HG03520 (cell line): Measurements from ENCODE around the gene C18orf32.
"Not testable (repeated sequence)": the region's sequence is repeated elsewhere in the genome, so short reads cannot be mapped to it uniquely, and the experiment has no call there.

Experiments used
- ATAC-seq: cut with Tn5 transposase; IDR thresholded peaks from one replicate; pipeline ENCODE4 v1.9.1; 2021; ENCODE audit warnings: mild to moderate bottlenecking, moderate library complexity; ENCODE audit not compliant: unreplicated experiment

C18orf32 gene

DNA sequence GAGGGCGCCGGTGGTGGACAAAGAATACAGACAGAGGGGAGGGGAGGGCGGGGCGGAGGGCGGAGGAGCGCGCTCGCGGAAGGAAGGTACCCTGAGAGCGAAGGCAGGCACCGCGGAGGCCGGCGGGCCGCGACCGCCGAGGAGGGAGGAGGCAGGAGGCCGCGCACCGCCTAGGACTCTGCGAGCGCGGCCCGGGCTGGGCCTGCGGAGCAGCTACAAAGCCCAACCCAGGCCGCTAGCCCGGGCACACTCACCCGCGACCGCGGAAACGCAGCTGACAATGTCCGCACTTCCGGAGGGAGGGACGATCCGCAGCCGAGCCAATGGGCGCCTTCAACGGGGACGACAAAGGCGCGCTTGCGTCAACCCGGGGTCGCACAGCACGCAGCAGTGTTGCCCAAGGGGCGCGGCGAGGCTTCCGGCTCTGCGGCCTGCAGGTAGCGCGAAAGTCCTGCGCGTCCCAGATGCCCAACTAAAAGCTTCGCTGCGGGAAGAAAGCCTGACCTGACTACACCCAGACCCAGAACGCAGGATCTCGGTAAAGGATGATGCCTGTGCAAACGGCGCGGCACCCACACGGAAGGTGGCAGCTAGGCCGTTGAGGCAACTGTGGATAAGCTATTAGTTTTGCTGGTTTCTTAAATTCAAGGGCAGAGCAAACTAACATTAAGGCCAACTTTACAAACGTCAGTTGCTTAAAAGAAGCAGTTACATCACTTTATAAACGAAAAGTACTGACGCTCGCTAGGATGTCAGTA lies at the start of gene C18orf32:
Gene C18orf32 (minus strand): TSS at position 282 of the 758 bp plus-strand sequence. CDS start 3,486 bp downstream, outside the sequence.
- ATAC-seq, result peak; percentile 92

DNA sequence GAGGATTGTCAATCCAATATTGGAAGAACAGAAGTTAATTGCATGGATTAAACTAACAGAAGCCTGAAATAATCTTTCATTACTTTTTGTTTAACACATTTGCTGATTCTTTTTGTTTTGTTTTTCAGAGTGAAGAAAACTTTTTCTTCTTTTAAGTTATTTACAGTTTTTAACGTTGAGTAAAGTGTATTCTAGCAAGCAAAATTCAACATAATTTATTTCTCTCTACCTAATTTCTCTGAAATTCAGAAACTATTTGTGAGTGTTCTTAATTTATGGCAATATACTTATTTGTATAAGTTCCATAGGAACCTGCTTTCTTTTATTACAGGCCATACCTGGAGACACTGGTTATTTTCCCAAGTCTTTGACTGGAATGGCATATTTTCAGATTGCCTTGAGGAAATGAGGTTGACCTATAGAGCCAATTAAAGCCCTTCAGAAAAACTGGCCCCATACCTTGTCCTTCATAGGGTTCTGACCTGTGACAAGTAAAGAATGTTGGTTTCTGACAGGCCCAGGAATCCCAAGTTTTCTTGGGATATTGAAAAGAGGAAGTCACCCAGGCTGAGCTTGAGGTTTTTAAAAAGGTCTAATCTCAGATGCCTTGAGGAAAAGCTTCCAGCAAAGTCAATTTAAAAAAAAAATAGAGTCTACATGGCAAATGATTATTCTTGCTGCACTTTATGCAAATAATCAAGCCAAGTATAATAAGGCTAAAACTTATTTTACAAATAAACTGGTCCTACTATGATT lies 48.0 kb upstream of the C18orf32 start:
- no peak for ATAC-seq

DNA sequence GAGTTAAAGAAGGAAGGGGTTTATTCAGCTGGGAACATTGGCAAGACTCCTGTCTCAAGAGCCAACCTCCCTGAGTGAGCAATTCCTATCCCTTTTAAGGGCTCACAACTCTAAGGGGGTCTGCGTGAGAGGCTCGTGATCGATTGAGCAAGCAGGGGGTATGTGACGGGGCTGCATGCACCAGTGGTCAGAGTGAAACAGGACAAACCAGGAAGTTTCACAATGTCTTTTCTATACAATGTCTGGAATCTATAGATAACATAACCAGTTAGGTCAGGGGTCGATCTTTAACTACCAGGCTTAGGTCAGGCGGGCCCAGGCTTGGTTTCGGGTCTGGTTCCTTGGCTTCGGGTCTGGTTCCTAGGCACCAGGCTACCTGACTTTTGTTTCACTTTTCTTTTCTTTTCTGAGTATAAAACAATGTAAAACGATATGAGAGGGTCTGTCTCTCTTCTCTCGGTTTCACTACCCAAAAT lies 44.7 kb upstream of the C18orf32 start:
- no peak for ATAC-seq

DNA sequence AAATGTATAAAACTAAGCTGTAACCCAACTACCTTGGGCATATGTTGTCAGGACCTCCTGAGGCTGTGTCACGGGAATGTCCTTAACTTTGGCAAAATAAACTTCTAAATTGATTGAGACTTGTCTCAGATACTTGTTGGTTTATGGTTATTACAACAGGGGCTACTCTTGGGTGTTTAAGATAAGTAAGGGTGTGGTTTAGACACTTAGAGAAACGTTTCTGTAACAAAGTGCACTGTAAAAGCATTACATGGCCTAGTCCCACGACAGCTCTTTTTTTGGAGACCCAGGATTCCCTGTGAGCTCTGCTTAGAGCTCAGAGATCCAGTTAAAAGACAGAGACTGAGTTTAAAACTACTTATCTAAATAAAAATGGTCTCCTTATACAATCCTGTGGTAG lies 42.6 kb upstream of the C18orf32 start:
- no peak for ATAC-seq

DNA sequence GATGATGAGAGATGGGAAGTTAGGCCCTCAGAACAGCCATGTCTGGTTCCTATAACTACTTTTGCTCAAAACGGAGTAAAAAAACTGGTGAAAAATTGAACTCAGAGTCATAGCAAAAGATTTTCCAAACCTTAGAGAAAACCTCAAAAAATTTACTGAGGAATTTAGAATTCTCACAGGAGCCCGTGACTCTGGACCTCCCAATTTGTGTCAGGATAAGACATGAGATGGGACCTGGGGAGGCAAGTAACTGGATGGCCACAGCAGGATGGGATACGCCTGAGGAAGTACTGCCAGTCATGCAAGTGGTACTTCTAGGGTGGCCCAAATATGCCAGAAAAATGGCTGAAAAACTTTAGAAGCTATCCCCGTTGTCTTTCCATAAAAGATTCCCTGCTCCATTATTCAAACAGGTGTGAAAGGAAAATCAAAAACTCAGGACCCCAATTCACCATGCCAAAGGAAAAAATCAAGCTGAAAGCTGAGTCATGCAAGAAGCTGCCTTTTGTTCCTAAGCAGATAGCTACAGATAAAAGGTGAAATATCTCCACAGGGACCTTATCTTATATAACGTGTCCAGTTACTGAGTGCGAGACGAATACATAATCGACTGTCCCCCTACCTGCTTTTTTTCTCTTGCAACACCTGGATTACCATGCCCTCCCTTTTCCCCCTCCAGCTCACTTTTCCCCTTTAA lies 40.7 kb upstream of the C18orf32 start:
- no peak for ATAC-seq

DNA sequence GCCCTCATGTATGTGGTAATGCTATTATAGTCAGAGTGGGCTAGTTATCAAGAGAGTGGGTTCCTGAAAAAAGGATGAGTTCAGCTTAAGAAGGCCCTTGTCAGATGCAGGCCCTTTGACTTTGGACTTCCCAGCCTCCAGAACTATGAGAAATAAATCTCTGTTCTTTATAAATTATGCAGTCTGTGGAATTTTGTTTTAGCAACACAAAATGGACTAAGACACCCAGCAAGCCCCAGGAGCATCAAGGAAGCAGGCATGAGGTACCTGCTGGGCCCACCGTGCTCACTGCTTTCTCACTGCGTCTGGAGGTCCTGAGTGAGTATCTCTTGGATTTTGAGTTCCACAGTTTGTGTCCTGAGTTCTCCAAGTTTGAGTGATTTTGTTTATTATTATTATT lies 38.9 kb upstream of the C18orf32 start:
- ATAC-seq, result no peak

DNA sequence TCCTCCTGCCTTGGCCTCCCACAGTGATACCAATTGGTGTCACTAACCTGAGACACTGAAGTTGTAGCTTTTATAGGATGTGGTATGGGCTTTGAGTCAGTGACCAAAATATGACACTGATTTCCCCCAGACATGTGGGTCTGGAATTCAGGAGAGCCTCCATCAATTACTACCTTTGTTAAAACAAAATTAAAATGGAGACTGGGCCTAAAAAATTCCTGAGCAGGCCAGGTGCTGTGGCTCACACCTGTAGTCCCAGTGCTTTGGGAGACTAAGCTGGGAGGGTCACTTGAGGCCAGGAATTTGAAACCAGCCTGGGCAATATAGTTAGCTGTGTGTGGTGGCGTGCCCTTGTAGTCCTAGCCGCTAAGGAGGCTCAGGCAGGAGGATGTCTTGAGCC lies 37.9 kb upstream of the C18orf32 start:
- ATAC-seq, result no peak

DNA sequence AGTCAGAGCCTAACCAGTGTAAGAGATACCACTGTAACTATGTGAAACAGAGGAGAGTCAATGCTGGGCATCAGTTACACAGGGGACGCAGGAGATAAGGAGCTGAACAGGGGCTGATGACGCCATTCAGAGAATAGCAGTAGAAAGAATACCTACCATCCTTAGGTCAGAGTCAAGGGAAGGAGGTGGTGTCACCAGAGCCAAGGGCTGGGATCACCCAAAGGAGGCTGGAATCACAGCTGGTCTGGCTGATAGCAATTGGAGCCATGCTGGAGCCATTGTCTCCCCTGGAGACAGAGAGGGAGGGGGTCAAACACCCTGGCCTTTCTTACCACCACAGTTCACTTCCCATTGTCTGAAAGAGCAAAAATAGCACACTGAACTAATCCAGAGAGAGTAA lies 37.3 kb upstream of the C18orf32 start:
- no peak for ATAC-seq

DNA sequence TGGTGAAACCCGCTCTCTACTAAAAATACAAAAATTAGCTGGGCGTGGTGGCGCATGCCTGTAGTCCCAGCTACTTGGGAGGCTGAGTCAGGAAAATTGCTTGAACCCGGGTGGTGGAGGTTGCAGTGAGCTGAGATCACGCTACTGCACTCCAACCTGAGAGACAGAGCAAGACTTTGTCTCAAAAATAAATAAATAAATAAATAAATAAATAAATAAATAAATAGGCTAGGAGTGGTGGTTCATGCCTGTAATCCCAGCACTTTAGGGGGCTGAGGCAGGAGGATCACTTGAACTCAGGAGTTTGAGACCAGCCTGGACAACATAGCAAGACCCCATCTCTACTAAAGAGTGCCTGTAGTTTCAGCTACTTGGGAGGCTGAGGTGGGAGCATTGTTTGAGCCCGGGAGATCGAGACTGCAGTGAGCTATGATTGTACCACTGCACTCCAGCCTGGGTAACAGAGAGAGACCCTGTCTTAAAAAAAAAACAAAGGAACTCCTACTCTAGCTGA lies 36.6 kb upstream of the C18orf32 start:
- ATAC-seq, result not testable (repeated sequence)

DNA sequence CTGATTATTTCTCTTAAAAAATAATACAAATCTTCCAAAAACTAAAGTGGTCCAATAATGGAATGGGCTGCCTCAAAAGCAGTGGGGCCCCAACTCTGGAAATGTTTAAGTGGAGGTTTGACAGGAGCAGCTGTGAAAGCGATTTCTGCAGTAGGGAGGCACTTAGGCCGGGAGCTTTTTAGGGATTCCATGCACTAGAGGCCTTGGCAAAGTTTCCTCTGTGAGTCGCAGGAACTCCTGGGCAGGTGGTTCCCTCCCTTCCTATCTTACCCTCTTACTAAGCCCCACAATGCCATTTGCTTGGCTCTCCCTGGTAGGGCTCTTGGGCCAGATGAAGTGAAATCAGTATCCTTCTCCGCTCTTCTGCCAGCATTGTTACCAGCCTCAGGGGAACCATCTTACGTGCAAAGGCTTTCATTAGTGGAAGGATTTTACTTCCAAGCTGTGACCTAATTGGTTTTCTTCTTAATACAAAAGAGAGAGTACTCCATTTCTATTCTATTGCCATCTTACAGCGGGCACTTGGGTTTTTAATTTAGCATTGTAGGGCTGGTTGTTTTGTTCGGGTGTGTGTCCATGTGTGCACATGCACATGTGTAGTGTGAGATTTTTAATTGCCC lies 34.3 kb upstream of the C18orf32 start:
- ATAC-seq, result no peak

DNA sequence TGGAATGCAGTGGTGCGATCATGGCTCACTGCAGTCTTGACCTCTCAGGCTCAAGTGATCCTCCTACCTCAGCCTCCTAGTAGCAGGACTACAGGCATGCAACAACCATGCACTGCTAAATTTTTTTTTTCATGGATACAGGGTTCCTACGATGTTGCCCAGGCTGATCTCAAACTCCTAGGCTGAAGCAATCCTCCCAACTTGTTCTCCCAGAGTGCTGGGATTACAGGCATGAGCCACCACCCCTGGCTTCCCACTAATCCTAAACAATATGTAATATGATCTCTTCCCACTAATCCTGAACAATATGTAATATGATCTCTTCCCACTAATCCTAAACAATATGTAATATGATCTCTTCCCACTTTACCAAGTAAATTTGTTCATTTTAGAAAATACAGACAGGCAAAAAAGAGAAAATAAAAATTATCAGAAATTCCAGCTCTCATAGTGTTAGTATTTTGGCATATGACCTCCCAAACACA lies 33.7 kb upstream of the C18orf32 start:
- no peak for ATAC-seq

DNA sequence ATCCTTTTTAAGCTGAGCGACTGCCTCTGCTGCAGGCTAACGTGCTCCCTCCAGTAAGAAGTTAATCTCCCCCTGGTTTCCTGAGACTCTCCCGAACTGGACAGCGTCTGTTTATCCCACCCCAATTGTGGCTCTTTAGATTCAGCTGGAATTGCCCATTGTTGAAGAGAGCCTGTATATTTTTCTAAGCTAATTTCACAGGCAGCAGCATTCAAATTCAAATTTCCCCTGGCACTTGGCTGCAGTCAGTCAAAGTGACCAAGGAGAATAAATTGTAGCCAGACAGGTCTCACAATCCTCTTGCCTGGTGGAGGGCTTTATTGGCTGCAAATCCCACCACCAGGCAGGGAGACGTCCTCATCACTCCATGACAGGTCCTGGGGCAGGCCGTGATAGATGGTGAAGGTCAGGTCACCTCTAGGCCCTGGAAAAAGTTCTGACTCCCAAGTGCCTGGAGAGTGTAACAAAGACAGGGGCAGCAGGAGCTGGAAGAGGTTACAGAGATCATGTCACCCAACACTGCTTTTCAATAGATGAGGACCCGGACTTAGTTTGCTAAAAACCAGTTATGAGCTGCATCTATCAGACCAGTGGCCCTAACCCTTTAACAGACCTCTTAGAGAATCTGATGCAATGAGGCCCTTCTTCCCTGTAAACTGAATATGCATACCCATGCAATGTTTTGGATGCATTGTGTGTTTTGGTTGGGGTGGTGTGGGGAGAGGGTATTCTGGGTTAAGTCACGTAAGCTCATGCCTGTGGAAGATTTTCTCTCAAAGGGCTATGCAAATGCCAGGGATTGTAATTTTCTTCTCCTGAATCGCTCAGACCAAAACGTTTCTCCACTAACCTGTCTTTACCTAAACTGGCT lies 32.3 kb upstream of the C18orf32 start:
- ATAC-seq, result no peak

DNA sequence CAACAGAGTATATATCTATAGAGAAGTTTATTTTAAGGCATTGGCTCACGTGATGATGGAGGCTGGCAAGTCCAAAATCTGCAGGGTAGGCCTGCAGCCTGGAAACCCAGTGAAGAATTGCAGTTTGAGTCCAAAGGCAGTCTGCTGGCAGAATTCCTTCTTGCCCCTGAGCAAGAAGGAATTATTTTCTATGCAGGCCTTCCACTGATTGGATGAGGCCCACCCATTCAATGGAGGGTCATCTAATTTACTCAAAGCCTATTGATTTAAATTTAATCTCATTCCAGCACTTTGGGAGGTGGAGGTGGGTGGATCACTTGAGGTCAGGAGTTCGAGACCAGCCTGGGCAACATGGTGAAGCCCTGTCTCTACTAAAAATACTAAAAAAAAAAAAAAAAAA lies 30.4 kb upstream of the C18orf32 start:
- ATAC-seq, result no peak

DNA sequence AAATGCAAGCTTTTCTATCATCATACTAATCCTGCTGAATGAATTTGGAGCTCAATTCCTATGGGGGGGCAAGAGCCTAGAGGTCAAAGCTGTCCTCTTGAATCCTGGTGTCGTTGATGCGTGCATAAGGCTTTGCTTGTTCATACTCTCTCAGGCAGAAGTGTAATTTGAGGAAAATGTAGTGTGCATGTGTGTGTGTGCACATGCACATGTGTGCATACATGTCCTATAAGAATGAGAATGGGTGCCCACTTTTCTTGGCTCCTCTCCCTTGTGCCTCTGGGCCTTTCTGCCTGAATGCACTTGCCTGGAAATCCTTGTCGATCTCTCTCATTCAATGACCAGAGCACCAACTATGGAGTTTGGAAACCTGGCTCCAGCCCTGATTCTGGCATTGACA lies 28.5 kb upstream of the C18orf32 start:
- ATAC-seq, result no peak

DNA sequence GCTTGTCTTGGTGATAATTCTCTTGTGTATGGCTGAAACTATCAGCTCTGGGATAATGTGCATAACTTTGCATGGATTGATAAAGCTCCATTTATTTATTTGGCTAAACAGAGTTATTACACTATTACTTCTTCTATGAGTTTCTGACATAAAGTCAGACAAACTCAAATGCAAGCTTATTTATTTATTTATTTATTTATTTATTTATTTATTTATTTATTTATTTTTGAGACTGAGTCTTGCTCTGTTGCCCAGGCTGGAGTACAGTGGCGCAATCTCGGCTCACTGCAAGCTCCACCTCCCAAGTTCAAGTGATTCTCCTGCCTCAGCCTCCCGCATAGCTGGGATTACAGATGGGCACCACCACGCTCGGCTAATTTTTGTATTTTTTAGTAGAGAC lies 28.0 kb upstream of the C18orf32 start:
- ATAC-seq, result not testable (repeated sequence)

DNA sequence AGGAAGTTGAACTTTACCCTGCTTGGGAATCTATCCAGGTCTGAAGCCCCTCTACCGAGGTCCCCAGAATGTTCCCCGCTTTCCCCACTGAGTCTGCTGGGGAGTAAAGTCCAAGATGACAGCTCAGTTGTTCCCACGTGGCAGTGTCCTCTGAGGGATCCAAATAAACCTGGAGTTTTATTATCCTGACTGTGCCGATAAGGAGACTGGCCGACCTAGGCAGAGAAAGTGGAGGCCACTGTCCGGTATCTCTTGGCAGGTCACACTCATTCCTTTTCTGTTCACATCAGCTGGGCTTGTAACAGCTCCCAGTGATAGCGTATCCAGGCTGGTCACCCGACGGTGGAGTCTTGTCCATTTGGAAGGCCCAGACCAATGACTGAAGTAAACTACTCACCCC lies 27.5 kb upstream of the C18orf32 start:
- ATAC-seq, result no peak

DNA sequence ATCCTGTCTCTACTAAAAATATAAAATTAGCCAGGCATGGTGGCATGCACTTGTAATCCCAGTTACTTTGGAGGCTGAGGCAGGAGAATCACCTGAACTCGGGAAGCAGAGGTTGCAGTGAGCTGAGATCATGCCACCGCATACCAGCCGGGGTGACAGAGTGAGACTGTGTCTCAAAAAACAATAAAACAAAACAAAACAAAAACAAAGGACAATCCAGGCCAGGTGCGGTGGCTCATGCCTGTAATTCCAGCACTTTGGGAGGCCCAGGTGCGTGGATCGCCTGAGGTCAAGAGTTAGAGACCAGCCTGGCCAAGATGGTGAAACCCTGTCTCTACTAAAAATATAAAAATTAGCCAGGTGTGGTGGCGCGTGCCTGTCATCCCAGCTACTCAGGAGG lies 25.8 kb upstream of the C18orf32 start:
- ATAC-seq, result not testable (repeated sequence)

DNA sequence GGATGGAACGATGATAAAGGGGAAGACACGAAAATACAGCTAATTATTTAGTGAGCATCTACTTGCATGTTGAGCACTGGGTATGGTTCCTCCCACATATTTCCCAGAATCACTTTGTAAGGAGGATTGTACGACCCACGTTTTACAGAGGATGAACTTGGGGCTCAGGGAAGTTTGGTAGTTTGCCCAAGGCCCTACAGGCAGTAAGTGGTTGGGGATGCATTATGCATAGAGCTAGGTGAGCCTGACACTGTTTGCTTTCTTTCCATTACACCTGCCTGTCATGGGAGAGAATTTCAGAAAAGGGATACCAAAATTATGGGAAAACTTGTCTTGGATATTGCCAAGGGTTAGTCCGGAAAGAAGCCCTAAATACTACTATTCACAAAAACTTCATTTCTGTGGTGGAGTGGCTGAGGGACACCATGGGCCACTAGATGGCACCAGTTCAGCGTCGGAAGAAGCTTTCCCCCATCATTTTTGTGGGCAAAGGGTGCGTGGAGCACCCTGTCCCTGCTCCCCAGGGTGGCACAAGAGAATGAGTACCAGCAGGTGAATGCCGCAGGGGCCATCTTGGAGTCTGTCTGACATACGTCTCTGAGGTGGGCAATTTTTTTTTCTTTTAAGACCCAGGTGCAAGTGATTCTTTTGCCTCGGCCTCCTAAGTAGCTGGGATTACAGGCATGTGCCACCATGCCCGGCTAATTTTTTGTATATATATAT lies 23.5 kb upstream of the C18orf32 start:
- no peak for ATAC-seq

DNA sequence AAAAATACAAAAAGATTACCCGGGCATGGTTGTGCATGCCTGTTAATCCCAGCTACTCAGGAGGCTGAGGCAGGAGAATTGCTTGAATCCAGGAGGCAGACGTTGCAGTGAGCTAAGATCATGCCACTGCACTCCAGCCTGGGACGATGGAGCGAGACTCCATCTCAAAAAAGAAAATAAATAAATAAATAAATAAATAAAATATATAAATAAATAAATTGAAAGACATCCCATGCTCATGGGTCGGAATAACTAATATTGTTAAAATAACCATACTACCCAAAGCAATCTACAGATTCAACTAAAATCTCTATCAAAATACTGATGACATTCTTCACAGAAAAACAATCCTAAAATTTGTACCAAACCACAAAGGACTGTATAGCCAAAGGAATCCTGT lies 19.4 kb upstream of the C18orf32 start:
- not testable (repeated sequence) for ATAC-seq
